ENCODE measurements around the gene NAP1L1. TPM values are rescaled to one million over a fixed set of nuclear protein-coding genes. Genes with fewer than 3 reads are reported as not detected.

The NAP1L1 gene
- total RNA-seq, 2 experiments from 2014 or later = 478 to 488 TPM

- Mint-ChIP-seq H3K9me3 (ENCODE audit: insufficient read depth) (no peaks in the 10 kb centered on the region), H3K27ac (no peak overlapping the region), H3K27me3 (ENCODE audit: low read depth) (no peaks in the 10 kb centered on the region), H3K36me3 (ENCODE audit: low read depth) (peaks cover 47% of the 10 kb centered on the region), H3K4me1 (ENCODE audit: low read depth) (peaks cover 60% of the 10 kb centered on the region), H3K4me3 (no peak overlapping the region)
- ChIA-PET CTCF (interaction anchor here (1.2 to 1.4 kb wide), 2 partner anchors 13 to 16 kb away, joined by 3 read pairs; no protein-coding TSS in a partner anchor), POLR2A (interaction anchor here (0.5 kb wide), 1 partner anchor 49 kb away, joined by 3 read pairs; no protein-coding TSS in a partner anchor)
- no peak for ATAC-seq
- DNase-seq = no peak
Observed at GRCh38 chr12:76080729-76081415, 3.6 kb downstream of the NAP1L1 start.

GRCh38 chr12:76080017-76080728 is 4.3 kb downstream of the NAP1L1 start:
- ATAC-seq = no peak
- Mint-ChIP-seq H3K27me3 (ENCODE audit: low read depth) (no peaks in the 10 kb centered on the region), H3K4me3 (no peak overlapping the region), H3K4me1 (ENCODE audit: low read depth) (peaks cover 56% of the 10 kb centered on the region), H3K27ac (peak overlapping the region; percentile 63), H3K9me3 (ENCODE audit: insufficient read depth) (no peaks in the 10 kb centered on the region), H3K36me3 (ENCODE audit: low read depth) (peaks cover 47% of the 10 kb centered on the region)
- no peak for DNase-seq
- ChIA-PET CTCF (interaction anchor here (1.0 to 1.4 kb wide), 2 partner anchors 15 to 43 kb away, joined by 3 read pairs; no protein-coding TSS in a partner anchor), POLR2A (interaction anchor here (0.8 kb wide), 1 partner anchor 27 kb away, joined by 3 read pairs; no protein-coding TSS in a partner anchor)

- Mint-ChIP-seq H3K36me3 (ENCODE audit: low read depth) (peaks cover 56% of the 10 kb centered on the region), H3K27me3 (ENCODE audit: low read depth) (no peaks in the 10 kb centered on the region)
- POLR2A ChIA-PET = no interaction called here
Observed at GRCh38 chr12:76078748-76079147, 5.7 kb downstream of the NAP1L1 start.

GRCh38 chr12:76075448-76075847 is 9.0 kb downstream of the NAP1L1 start:
- no peak for ATAC-seq

More at GRCh38 chr12:76078748-76079147, 5.7 kb downstream of the NAP1L1 start:
- H3K4me3 Mint-ChIP-seq = no peak overlapping the region
- H3K9me3 Mint-ChIP-seq (ENCODE audit: insufficient read depth) = no peaks in the 10 kb centered on the region
- no peak overlapping the region for H3K27ac Mint-ChIP-seq
- CTCF ChIA-PET = interaction anchor here (0.7 kb wide), 1 partner anchor 10 kb away, joined by 3 read pairs; no protein-coding TSS in a partner anchor
- H3K4me1 Mint-ChIP-seq (ENCODE audit: low read depth) = peaks cover 65% of the 10 kb centered on the region
- DNase-seq (no peak), ATAC-seq (no peak)

GRCh38 chr12:76074701-76075336 is 9.7 kb downstream of the NAP1L1 start:
- H3K4me3 Mint-ChIP-seq = no peak overlapping the region
- peaks cover 64% of the 10 kb centered on the region for H3K36me3 Mint-ChIP-seq (ENCODE audit: low read depth)
- ATAC-seq (no peak), DNase-seq (no peak)
- peak overlapping the region; percentile 12 for H3K27ac Mint-ChIP-seq
- ChIA-PET CTCF (no interaction called here), POLR2A (interaction anchor here (1.0 kb wide), 1 partner anchor 9 kb away, joined by 4 read pairs; the partner anchor contains the start of gene NAP1L1)
- H3K9me3 Mint-ChIP-seq (ENCODE audit: insufficient read depth) = no peaks in the 10 kb centered on the region
- H3K27me3 Mint-ChIP-seq (ENCODE audit: low read depth) = no peaks in the 10 kb centered on the region
- H3K4me1 Mint-ChIP-seq (ENCODE audit: low read depth) = peaks cover 59% of the 10 kb centered on the region

More at GRCh38 chr12:76075448-76075847, 9.0 kb downstream of the NAP1L1 start:
- H3K27ac Mint-ChIP-seq = no peak overlapping the region
- H3K4me1 Mint-ChIP-seq (ENCODE audit: low read depth) = peaks cover 63% of the 10 kb centered on the region
- H3K4me3 Mint-ChIP-seq = no peak overlapping the region
- POLR2A ChIA-PET = no interaction called here
- H3K36me3 Mint-ChIP-seq (ENCODE audit: low read depth) = peaks cover 65% of the 10 kb centered on the region
- no peak for DNase-seq
- CTCF ChIA-PET = no interaction called here
- no peaks in the 10 kb centered on the region for H3K27me3 Mint-ChIP-seq (ENCODE audit: low read depth)
- H3K9me3 Mint-ChIP-seq (ENCODE audit: insufficient read depth) = no peaks in the 10 kb centered on the region

GRCh38 chr12:76073561-76073960 is 10.9 kb downstream of the NAP1L1 start:
- H3K27me3 Mint-ChIP-seq (ENCODE audit: low read depth) = no peaks in the 10 kb centered on the region
- no peaks in the 10 kb centered on the region for H3K9me3 Mint-ChIP-seq (ENCODE audit: insufficient read depth)
- no peak for ATAC-seq
- ChIA-PET CTCF (interaction anchor here (0.9 to 1.2 kb wide), 2 partner anchors 9 kb away, joined by 3 read pairs; no protein-coding TSS in a partner anchor), POLR2A (interaction anchor here (1.2 kb wide), 1 partner anchor 9 kb away, joined by 5 read pairs; no protein-coding TSS in a partner anchor)
- no peak overlapping the region for H3K27ac Mint-ChIP-seq
- no peak for DNase-seq
- H3K36me3 Mint-ChIP-seq (ENCODE audit: low read depth) = peaks cover 64% of the 10 kb centered on the region
- H3K4me1 Mint-ChIP-seq (ENCODE audit: low read depth) = peaks cover 53% of the 10 kb centered on the region
- no peak overlapping the region for H3K4me3 Mint-ChIP-seq

- no peaks in the 10 kb centered on the region for H3K27me3 Mint-ChIP-seq (ENCODE audit: low read depth)
- ATAC-seq = no peak
- peaks cover 69% of the 10 kb centered on the region for H3K36me3 Mint-ChIP-seq (ENCODE audit: low read depth)
- H3K9me3 Mint-ChIP-seq (ENCODE audit: insufficient read depth) = no peaks in the 10 kb centered on the region
- ChIA-PET POLR2A (interaction anchor here (0.6 to 1.2 kb wide), 2 partner anchors 10 to 121 kb away, joined by 4 to 5 read pairs; no protein-coding TSS in a partner anchor), CTCF (interaction anchor here (1.2 kb wide), 1 partner anchor 11 kb away, joined by 3 read pairs; no protein-coding TSS in a partner anchor)
- DNase-seq = no peak
- peaks cover 47% of the 10 kb centered on the region for H3K4me1 Mint-ChIP-seq (ENCODE audit: low read depth)
- H3K4me3 Mint-ChIP-seq = no peak overlapping the region
- H3K27ac Mint-ChIP-seq = no peak overlapping the region
Observed at GRCh38 chr12:76072568-76072967, 11.9 kb downstream of the NAP1L1 start.

GRCh38 chr12:76069339-76069738 is 15.1 kb downstream of the NAP1L1 start:
- H3K27me3 Mint-ChIP-seq (ENCODE audit: low read depth) = no peaks in the 10 kb centered on the region
- ATAC-seq = no peak
- H3K4me1 Mint-ChIP-seq (ENCODE audit: low read depth) = peaks cover 29% of the 10 kb centered on the region
- H3K9me3 Mint-ChIP-seq (ENCODE audit: insufficient read depth) = peaks cover 17% of the 10 kb centered on the region
- no peak overlapping the region for H3K4me3 Mint-ChIP-seq
- H3K36me3 Mint-ChIP-seq (ENCODE audit: low read depth) = peaks cover 85% of the 10 kb centered on the region
- no peak overlapping the region for H3K27ac Mint-ChIP-seq
- POLR2A ChIA-PET = interaction anchor here (0.8 kb wide), 1 partner anchor 578 kb away, joined by 3 read pairs; no protein-coding TSS in a partner anchor
- CTCF ChIA-PET = interaction anchor here (0.8 to 1.0 kb wide), 2 partner anchors 14 to 32 kb away, joined by 3 to 4 read pairs; no protein-coding TSS in a partner anchor
- DNase-seq = no peak

- H3K27ac Mint-ChIP-seq = no peak overlapping the region
- no peak overlapping the region for H3K4me3 Mint-ChIP-seq
- CTCF ChIA-PET = interaction anchor here (2.0 kb wide), 1 partner anchor 34 kb away, joined by 6 read pairs; the partner anchor contains the start of gene PHLDA1
- peaks cover 88% of the 10 kb centered on the region for H3K36me3 Mint-ChIP-seq (ENCODE audit: low read depth)
- H3K4me1 Mint-ChIP-seq (ENCODE audit: low read depth) = peaks cover 12% of the 10 kb centered on the region
- no peaks in the 10 kb centered on the region for H3K27me3 Mint-ChIP-seq (ENCODE audit: low read depth)
- no peak for DNase-seq
- no peak for ATAC-seq
- peaks cover 21% of the 10 kb centered on the region for H3K9me3 Mint-ChIP-seq (ENCODE audit: insufficient read depth)
- POLR2A ChIA-PET = no interaction called here
Observed at GRCh38 chr12:76065917-76066316, 18.6 kb downstream of the NAP1L1 start.

GRCh38 chr12:76064904-76065303 is 19.6 kb downstream of the NAP1L1 start:
- DNase-seq (no peak), ATAC-seq (no peak)
- Mint-ChIP-seq H3K27ac (no peak overlapping the region), H3K4me3 (no peak overlapping the region), H3K4me1 (ENCODE audit: low read depth) (peaks cover 14% of the 10 kb centered on the region), H3K36me3 (ENCODE audit: low read depth) (peaks cover 87% of the 10 kb centered on the region), H3K9me3 (ENCODE audit: insufficient read depth) (peaks cover 21% of the 10 kb centered on the region), H3K27me3 (ENCODE audit: low read depth) (no peaks in the 10 kb centered on the region)
- ChIA-PET CTCF (interaction anchor here (0.9 to 2.0 kb wide), 3 partner anchors 9 to 33 kb away, joined by 3 to 6 read pairs (median 3); partner anchors contain the start of gene PHLDA1), POLR2A (no interaction called here)

GRCh38 chr12:76060111-76060510 is 24.4 kb downstream of the NAP1L1 start:
- POLR2A ChIA-PET = no interaction called here
- no peak overlapping the region for H3K27ac Mint-ChIP-seq
- CTCF ChIA-PET = interaction anchor here (1.6 kb wide), 1 partner anchor 396 kb away, joined by 3 read pairs; no protein-coding TSS in a partner anchor
- ATAC-seq (no peak), DNase-seq (no peak)
- peaks cover 82% of the 10 kb centered on the region for H3K36me3 Mint-ChIP-seq (ENCODE audit: low read depth)
- H3K27me3 Mint-ChIP-seq (ENCODE audit: low read depth) = no peaks in the 10 kb centered on the region
- peaks cover 15% of the 10 kb centered on the region for H3K4me1 Mint-ChIP-seq (ENCODE audit: low read depth)
- H3K9me3 Mint-ChIP-seq (ENCODE audit: insufficient read depth) = peaks cover 11% of the 10 kb centered on the region
- no peak overlapping the region for H3K4me3 Mint-ChIP-seq
